CD14-positive monocyte (primary cell): ENCODE results near the gene MFN2. TPM values are rescaled to one million over a fixed set of nuclear protein-coding genes. Genes with fewer than 3 reads are reported as not detected.
"Not testable (repeated sequence)": the region's sequence is repeated elsewhere in the genome, so short reads cannot be mapped to it uniquely, and the experiment has no call there.

Source experiments
- DNase-seq, 3 donors: peaks; one replicate each; pipeline ENCODE4 v3.0.0-alpha.2; 2011 to 2022
- H2AFZ ChIP-seq: 2 replicates; pipeline ENCODE4 v1.6.0; 2012; ENCODE audit warnings: mild to moderate bottlenecking, low read depth, low read length, inconsistent platforms; ENCODE audit not compliant: insufficient read depth, poor library complexity, severe bottlenecking
- H3K27ac ChIP-seq, 2 donors: 1 replicate in 1 of 2; 2 replicates in 1 of 2; pipeline ENCODE4 v1.5.1; 2012 to 2013; ENCODE audit warnings: low read length in 2 of 2, control low read depth in 1 of 2, inconsistent platforms in 1 of 2, low read depth in 1 of 2, mild to moderate bottlenecking in 1 of 2
- H3K27me3 ChIP-seq, 2 donors: one replicate each; pipeline versions ENCODE4 v1.6.0 to v1.6.1; 2011 to 2013; ENCODE audit warnings: low read length in 2 of 2; ENCODE audit not compliant: control insufficient read depth in 2 of 2, insufficient read depth in 2 of 2
- H3K36me3 ChIP-seq, 2 donors: replicated peaks in 1 of 2; 1 replicate in 1 of 2; 2 replicates in 1 of 2; pipeline versions ENCODE4 v1.5.1 to v1.6.1; 2012 to 2013; ENCODE audit warnings: low read length in 2 of 2, control low read depth in 1 of 2, inconsistent platforms in 1 of 2, mild to moderate bottlenecking in 1 of 2; ENCODE audit not compliant: insufficient read depth in 2 of 2, control insufficient read depth in 1 of 2
- H3K4me1 ChIP-seq, 2 donors: 1 replicate in 1 of 2; 2 replicates in 1 of 2; pipeline versions ENCODE4 v1.5.1 to v1.6.1; 2012 to 2013; ENCODE audit warnings: low read length in 2 of 2, control low read depth in 1 of 2, inconsistent platforms in 1 of 2, mild to moderate bottlenecking in 1 of 2, moderate library complexity in 1 of 2; ENCODE audit not compliant: insufficient read depth in 2 of 2, control insufficient read depth in 1 of 2
- H3K4me2 ChIP-seq: replicated peaks from 2 replicates; pipeline ENCODE3; 2012; ENCODE audit warnings: low read length, moderate library complexity, mild to moderate bottlenecking; ENCODE audit not compliant: poor library complexity, severe bottlenecking; ENCODE audit errors: extremely low read depth
- H3K4me3 ChIP-seq, 3 experiments: fragments of 200-600 bp in 1 of 3; sonication (generic) in 1 of 3; replicated peaks in 1 of 3; 1 replicate in 2 of 3; 2 replicates in 1 of 3; pipeline ENCODE4 v1.5.1; 2011 to 2013; ENCODE audit warnings: low read length in 3 of 3, mild to moderate bottlenecking in 3 of 3, control low read depth in 2 of 3, low read depth in 2 of 3, inconsistent platforms in 1 of 3, moderate library complexity in 1 of 3
- H3K79me2 ChIP-seq: 2 replicates; pipeline ENCODE4 v1.6.0; 2012; ENCODE audit warnings: mild to moderate bottlenecking, control low read depth, inconsistent platforms, low read length, moderate library complexity; ENCODE audit not compliant: insufficient read depth
- H3K9ac ChIP-seq: 2 replicates; pipeline ENCODE4 v1.6.0; 2017; ENCODE audit warnings: low read length, mild to moderate bottlenecking; ENCODE audit not compliant: insufficient read depth, poor library complexity, severe bottlenecking
- H3K9me3 ChIP-seq, 2 donors: replicated peaks in 1 of 2; 1 replicate in 1 of 2; 2 replicates in 1 of 2; pipeline versions ENCODE4 v1.5.1 to v1.6.1; 2012 to 2013; ENCODE audit warnings: low read length in 2 of 2, control low read depth in 1 of 2; ENCODE audit not compliant: control insufficient read depth in 1 of 2, insufficient read depth in 1 of 2
- H4K20me1 ChIP-seq: 2 replicates; pipeline ENCODE4 v1.6.0; 2012; ENCODE audit warnings: mild to moderate bottlenecking, low read length, control low read depth, moderate library complexity; ENCODE audit not compliant: insufficient read depth
- H3K27ac Mint-ChIP-seq, 7 donors: one replicate each; pipeline ENCODE4 v1.8.0; 2020; ENCODE audit warnings: mild to moderate bottlenecking in 7 of 7, mixed read lengths in 7 of 7, moderate library complexity in 6 of 7, inconsistent platforms in 2 of 7
- H3K27me3 Mint-ChIP-seq, 3 donors: one replicate each; pipeline ENCODE4 v1.8.0; 2021 to 2022; ENCODE audit warnings: low read depth in 3 of 3, mild to moderate bottlenecking in 3 of 3, mixed read lengths in 3 of 3, moderate library complexity in 3 of 3, inconsistent platforms in 1 of 3
- H3K36me3 Mint-ChIP-seq, 2 donors: one replicate each; pipeline ENCODE4 v1.8.0; 2020; ENCODE audit warnings: mixed read lengths in 2 of 2, inconsistent platforms in 1 of 2, mild to moderate bottlenecking in 1 of 2
- H3K4me1 Mint-ChIP-seq: one replicate; pipeline ENCODE4 v1.8.0; 2020; ENCODE audit warnings: mild to moderate bottlenecking, mixed read lengths
- H3K4me3 Mint-ChIP-seq, 2 donors: one replicate each; pipeline ENCODE4 v1.8.0; 2020; ENCODE audit warnings: mild to moderate bottlenecking in 2 of 2, mixed read lengths in 2 of 2, moderate library complexity in 1 of 2
- H3K9me3 Mint-ChIP-seq, 7 donors: one replicate each; pipeline ENCODE4 v1.8.0; 2020 to 2022; ENCODE audit warnings: mixed read lengths in 7 of 7, mild to moderate bottlenecking in 6 of 7, moderate library complexity in 6 of 7, inconsistent platforms in 2 of 7
- WGBS: methylation state at CpG from one replicate; pipeline ENCODE4 v1.1.5; 2013; ENCODE audit warnings: missing lambda C conversion rate; ENCODE audit not compliant: insufficient coverage; 5-methylcytosine and 5-hydroxymethylcytosine counted together
- intact Hi-C, 2 donors: fragments of 100-400 bp; cut with micrococcal nuclease; formaldehyde crosslinking; loops; one replicate each; pipeline versions ENCODE4 v1.15.0 to v1.15.1; 2023
- polyA plus RNA-seq, 3 donors: library from polyadenylated mRNA; depleted of rRNA in 1 of 3; unstranded in 2 of 3; stranded (reverse) in 1 of 3; fragments of 300-500 nt in 2 of 3; fragments of >200 nt in 1 of 3; fragmentation: Illumina TruSeq in 2 of 3; gene quantifications; 1 replicate in 2 of 3; 2 replicates in 1 of 3; pipeline ENCODE4 v1.2.3, GENCODE V29; 2012 to 2021
- TF ChIP-seq, protein P1 (sequence below): fragments of 200-600 bp; IDR thresholded peaks from one replicate; pipeline ENCODE4 v1.8.0; 2022; ENCODE audit warnings: antibody characterized with exemption, mild to moderate bottlenecking

Gene MFN2
- polyA plus RNA-seq, 3 donors, result 26.3 to 35.8 (median 30.3) TPM

DNA sequence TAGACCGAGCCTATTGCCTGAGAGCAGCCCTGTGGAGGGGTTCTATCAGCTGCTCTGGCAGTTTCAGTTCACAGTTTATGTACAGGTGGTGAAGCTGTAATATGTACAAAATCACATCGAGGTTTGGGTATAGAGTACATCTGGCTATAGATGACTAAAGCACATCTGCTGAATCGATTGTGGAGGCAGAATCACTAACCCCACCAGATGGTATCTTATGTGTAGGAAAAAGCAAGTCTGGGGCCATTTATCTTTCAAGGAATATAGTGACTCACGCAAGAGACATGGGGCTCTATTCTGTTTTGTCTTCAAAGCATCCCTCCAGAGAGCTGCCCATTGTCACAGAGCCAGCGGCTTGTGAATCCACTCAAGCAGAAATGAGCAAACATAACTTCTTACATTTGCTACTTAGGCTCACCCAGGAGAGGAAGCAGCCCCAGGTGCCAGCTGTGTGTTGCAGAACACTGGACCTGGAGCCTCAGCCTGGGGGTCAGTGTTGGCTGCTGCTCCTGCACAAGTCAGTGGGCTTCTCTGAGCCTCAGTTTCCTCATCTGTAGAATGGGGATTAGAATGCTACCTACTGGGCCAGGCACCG, 60.3 kb downstream of the MFN2 start:
- Histone ChIP-seq H3K9ac (no peak overlapping the region), H4K20me1 (no peaks in the 10 kb centered on the region), H3K27me3 (no peaks in the 10 kb centered on the region), H3K4me3 (no peak overlapping the region), H3K27ac (no peak overlapping the region), H3K4me2 (no peak overlapping the region), H3K9me3 (no peaks in the 10 kb centered on the region), H3K36me3 (no peaks in the 10 kb centered on the region), H3K4me1 (peaks cover 2% of the 10 kb centered on the region in 2 donors), H2AFZ (no peak overlapping the region), H3K79me2 (no peaks in the 10 kb centered on the region)
- no peak for DNase-seq
- TF ChIP-seq, protein P1, sequence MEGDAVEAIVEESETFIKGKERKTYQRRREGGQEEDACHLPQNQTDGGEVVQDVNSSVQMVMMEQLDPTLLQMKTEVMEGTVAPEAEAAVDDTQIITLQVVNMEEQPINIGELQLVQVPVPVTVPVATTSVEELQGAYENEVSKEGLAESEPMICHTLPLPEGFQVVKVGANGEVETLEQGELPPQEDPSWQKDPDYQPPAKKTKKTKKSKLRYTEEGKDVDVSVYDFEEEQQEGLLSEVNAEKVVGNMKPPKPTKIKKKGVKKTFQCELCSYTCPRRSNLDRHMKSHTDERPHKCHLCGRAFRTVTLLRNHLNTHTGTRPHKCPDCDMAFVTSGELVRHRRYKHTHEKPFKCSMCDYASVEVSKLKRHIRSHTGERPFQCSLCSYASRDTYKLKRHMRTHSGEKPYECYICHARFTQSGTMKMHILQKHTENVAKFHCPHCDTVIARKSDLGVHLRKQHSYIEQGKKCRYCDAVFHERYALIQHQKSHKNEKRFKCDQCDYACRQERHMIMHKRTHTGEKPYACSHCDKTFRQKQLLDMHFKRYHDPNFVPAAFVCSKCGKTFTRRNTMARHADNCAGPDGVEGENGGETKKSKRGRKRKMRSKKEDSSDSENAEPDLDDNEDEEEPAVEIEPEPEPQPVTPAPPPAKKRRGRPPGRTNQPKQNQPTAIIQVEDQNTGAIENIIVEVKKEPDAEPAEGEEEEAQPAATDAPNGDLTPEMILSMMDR, result no peak
- Mint-ChIP-seq H3K27ac (no peak overlapping the region), H3K4me3 (no peak overlapping the region), H3K4me1 (peaks cover 3% of the 10 kb centered on the region), H3K36me3 (no peaks in the 10 kb centered on the region), H3K27me3 (peaks cover 0 to 4% (median 2%) of the 10 kb centered on the region in 3 donors), H3K9me3 (peaks cover 0 to 3% (median 0%) of the 10 kb centered on the region in 7 donors)
- intact Hi-C loops, result no loop called here
- 100% methylated on average over 2 of the region's 6 CpGs for WGBS

DNA sequence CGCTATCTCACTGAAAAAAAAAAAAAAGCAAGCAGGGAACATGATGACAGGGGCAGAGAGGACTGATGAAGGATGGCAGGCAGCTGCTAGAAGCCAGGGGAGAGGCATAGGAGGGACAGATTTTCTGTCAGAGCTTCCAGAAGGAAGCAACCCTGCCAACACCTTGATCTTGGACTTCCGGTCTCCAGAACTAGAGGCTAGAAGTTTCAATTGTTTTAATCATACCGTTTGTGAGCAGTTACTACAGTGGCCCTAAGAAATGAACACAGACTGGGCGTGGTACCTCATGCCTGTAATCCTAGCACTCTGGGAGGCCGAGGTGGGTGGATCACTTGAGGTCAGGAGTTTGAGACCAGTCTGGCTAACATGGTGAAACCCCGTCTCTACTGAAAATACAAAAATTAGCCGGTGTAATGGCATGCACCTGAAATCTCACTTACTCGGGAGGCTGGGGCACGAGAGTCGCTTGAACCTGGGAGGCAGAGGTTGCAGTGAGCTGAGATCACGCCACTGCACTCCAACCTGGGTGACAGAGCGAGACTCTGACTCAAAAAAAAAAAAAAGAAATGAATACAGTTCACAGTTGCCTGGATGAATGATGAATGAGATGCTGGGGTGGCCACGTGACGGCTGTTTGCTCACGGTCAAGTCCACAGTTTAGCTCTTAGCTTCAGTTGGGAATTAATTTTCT, 64.1 kb downstream of the MFN2 start:
- H3K4me1 Mint-ChIP-seq, H3K9me3 Mint-ChIP-seq, H3K4me2 ChIP-seq, H3K79me2 ChIP-seq, H3K4me3 ChIP-seq, H3K4me3 Mint-ChIP-seq, H3K36me3 ChIP-seq, H3K36me3 Mint-ChIP-seq, DNase-seq, intact Hi-C loops, H3K9ac ChIP-seq, H3K27ac ChIP-seq, H3K27me3 ChIP-seq, H3K9me3 ChIP-seq, H3K4me1 ChIP-seq, H3K27me3 Mint-ChIP-seq, H2AFZ ChIP-seq, H4K20me1 ChIP-seq: not testable (repeated sequence)
- 91% methylated on average over 12 of the region's 15 CpGs for WGBS
- peak overlapping the region in 1 of 7 donors; percentile 30 for H3K27ac Mint-ChIP-seq
